Measurements from ENCODE around the gene DNAJC3.

The DNAJC3 gene

DNA sequence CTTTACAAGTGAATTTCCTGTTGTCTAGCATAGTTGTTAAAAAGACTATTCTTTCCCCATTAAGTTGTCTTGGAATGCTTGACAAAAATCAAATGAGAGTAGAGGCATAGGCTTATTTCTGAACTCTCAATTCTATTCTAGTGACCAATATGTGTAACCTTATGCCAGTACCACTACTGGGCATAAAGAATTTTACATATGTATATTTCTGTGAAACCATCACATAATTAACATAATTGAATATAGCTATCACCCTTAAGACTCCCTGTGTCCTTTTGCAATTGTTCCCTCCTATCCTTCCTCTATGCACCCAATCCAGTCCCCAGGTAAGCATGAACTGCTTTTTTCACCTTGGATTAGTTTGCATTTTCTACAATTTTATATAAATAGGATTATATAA lies 165.0 kb downstream of the DNAJC3 start:
- no peak overlapping the region for H3K27ac Mint-ChIP-seq
- no peaks in the 10 kb centered on the region for H3K36me3 Mint-ChIP-seq (ENCODE audit: low read depth)
- no peaks in the 10 kb centered on the region for H3K4me1 Mint-ChIP-seq

DNA sequence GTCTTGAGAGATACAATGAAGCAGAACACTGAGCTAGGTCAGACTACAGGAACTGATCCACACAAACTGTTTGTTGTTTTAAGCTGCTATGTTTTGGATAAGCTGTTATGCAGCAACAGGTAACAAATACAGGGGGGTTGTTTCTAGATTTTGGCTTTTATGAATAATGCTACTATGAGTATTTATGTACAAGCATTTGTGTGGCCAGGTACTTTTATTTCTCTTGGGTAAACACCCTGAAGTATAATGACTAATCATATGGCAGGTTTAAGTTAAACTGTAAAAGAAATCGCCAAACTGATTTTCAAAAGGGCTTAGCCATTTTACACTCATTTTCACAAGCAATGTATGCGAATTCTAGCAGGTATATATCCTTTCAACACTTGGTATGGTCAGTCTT lies 166.0 kb downstream of the DNAJC3 start:
- Mint-ChIP-seq H3K4me3 (no peak overlapping the region), H3K27ac (no peak overlapping the region), H3K27me3 (peaks cover 6% of the 10 kb centered on the region), H3K36me3 (ENCODE audit: low read depth) (no peaks in the 10 kb centered on the region), H3K4me1 (no peaks in the 10 kb centered on the region), H3K9me3 (peaks cover 5% of the 10 kb centered on the region)
- ATAC-seq (no peak), DNase-seq (no peak)

More for the DNA sequence above, 165.0 kb downstream of the DNAJC3 start:
- DNase-seq (no peak), ATAC-seq (no peak)
- Mint-ChIP-seq H3K27me3 (peaks cover 6% of the 10 kb centered on the region), H3K9me3 (peaks cover 5% of the 10 kb centered on the region), H3K4me3 (no peak overlapping the region)

All from activated naive CD8-positive, alpha-beta T cell treated with anti-CD3 and anti-CD28 coated beads, Interleukin-2, amount 50 U/mL, for 24 hours (primary cell).